LNCaP clone FGC (cell line): ENCODE measurements around the gene KIF4A.
"Not testable (repeated sequence)": the region's sequence is repeated elsewhere in the genome, so short reads cannot be mapped to it uniquely, and the experiment has no call there.

Source experiments
- DNase-seq: peaks from one replicate; pipeline ENCODE4 v3.0.0-alpha.2; 2011; ENCODE audit warnings: low read depth
- H3K4me3 ChIP-seq: 2 replicates; pipeline ENCODE4 v1.5.1; 2011; ENCODE audit warnings: mild to moderate bottlenecking, low read depth, low read length, control low read depth
- CTCF ChIP-seq: IDR thresholded peaks from 2 replicates; pipeline ENCODE4 v1.5.1; 2012; ENCODE audit warnings: mild to moderate bottlenecking; ENCODE audit not compliant: control insufficient read depth, insufficient read depth; ENCODE audit errors: extremely low read depth

The KIF4A gene

GRCh38 chrX:70352496-70352895 lies 62.6 kb downstream of the KIF4A start:
- TF ChIP-seq CTCF: no peak
- H3K4me3 ChIP-seq: no peak overlapping the region
- no peak for DNase-seq

- H3K4me3 ChIP-seq: no peak overlapping the region
- no peak for TF ChIP-seq CTCF
- no peak for DNase-seq
These were observed 63.6 kb downstream of the KIF4A start for GRCh38 chrX:70353514-70353913.

GRCh38 chrX:70354716-70355115 lies 64.8 kb downstream of the KIF4A start:
- no peak for TF ChIP-seq CTCF
- no peak overlapping the region for H3K4me3 ChIP-seq
- no peak for DNase-seq

- H3K4me3 ChIP-seq: no peak overlapping the region
- no peak for DNase-seq
- no peak for TF ChIP-seq CTCF
These were observed 69.6 kb downstream of the KIF4A start for GRCh38 chrX:70359458-70359857.

- no peak for TF ChIP-seq CTCF
These were observed 70.5 kb downstream of the KIF4A start for GRCh38 chrX:70360366-70360765.

GRCh38 chrX:70368731-70369130 lies 78.8 kb downstream of the KIF4A start:
- not testable (repeated sequence) for H3K4me3 ChIP-seq, DNase-seq

More at GRCh38 chrX:70360366-70360765, 70.5 kb downstream of the KIF4A start:
- no peak for DNase-seq
- H3K4me3 ChIP-seq: no peak overlapping the region

- H3K4me3 ChIP-seq: no peak overlapping the region
- no peak for DNase-seq
- TF ChIP-seq CTCF: no peak
These were observed 96.3 kb downstream of the KIF4A start for GRCh38 chrX:70386235-70386634.

GRCh38 chrX:70398899-70399298 lies 109.0 kb downstream of the KIF4A start:
- no peak for DNase-seq
- TF ChIP-seq CTCF: no peak
- no peak overlapping the region for H3K4me3 ChIP-seq

GRCh38 chrX:70400181-70400580 lies 110.3 kb downstream of the KIF4A start:
- DNase-seq, H3K4me3 ChIP-seq: not testable (repeated sequence)
